IMR-90 (cell line): ENCODE data around the gene DPP10.

ENCODE experiments used
- CHD1 ChIP-seq: IDR thresholded peaks from 2 replicates; pipeline ENCODE4 v1.6.1; 2012; ENCODE audit warnings: low read depth, low read length, improper control_type of control experiment
- ELK1 ChIP-seq: fragments of 150-350 bp; IDR thresholded peaks from 2 replicates; pipeline ENCODE4 v1.6.1; 2016; ENCODE audit warnings: low read depth, mild to moderate bottlenecking, low read length, moderate library complexity, borderline replicate concordance
- FOS ChIP-seq: fragments of 150-350 bp; IDR thresholded peaks from 2 replicates; pipeline ENCODE4 v1.6.1; 2016; ENCODE audit warnings: low read depth, low read length
- MAFK ChIP-seq: IDR thresholded peaks from 2 replicates; pipeline ENCODE4 v1.6.1; 2012; ENCODE audit warnings: low read depth, low read length, improper control_type of control experiment
- MXI1 ChIP-seq: IDR thresholded peaks from 2 replicates; pipeline ENCODE4 v1.6.1; 2012; ENCODE audit warnings: low read depth, mild to moderate bottlenecking, low read length, moderate library complexity, borderline replicate concordance
- POLR2A ChIP-seq: IDR thresholded peaks from 2 replicates; pipeline ENCODE4 v1.6.1; 2012; ENCODE audit warnings: mild to moderate bottlenecking, low read depth, low read length
- RAD21 ChIP-seq: IDR thresholded peaks from 2 replicates; pipeline ENCODE4 v1.6.1; 2012; ENCODE audit warnings: low read length, improper control_type of control experiment
- RCOR1 ChIP-seq: IDR thresholded peaks from 2 replicates; pipeline ENCODE4 v1.6.1; 2012; ENCODE audit warnings: mild to moderate bottlenecking, low read length, improper control_type of control experiment; ENCODE audit not compliant: insufficient replicate concordance
- RFX5 ChIP-seq: IDR thresholded peaks from 2 replicates; pipeline ENCODE4 v1.8.0; 2012; ENCODE audit warnings: low read depth, mild to moderate bottlenecking, low read length, moderate library complexity
- SMC3 ChIP-seq: fragments of 150-350 bp; IDR thresholded peaks from 2 replicates; pipeline ENCODE4 v1.6.1; 2016; ENCODE audit warnings: low read depth, mild to moderate bottlenecking, antibody characterized with exemption, low read length, moderate library complexity
- TF ChIP-seq, protein P1 (sequence below): conservative IDR thresholded peaks from 2 replicates; pipeline ENCODE4 v1.5.1; 2012; ENCODE audit warnings: mild to moderate bottlenecking, low read depth, low read length, improper control_type of control experiment
- TF ChIP-seq, protein P2 (sequence below): fragments of 150-350 bp; IDR thresholded peaks from 2 replicates; pipeline ENCODE4 v1.6.1; 2017; ENCODE audit warnings: mild to moderate bottlenecking, antibody characterized with exemption, low read length, low read depth

DNA sequence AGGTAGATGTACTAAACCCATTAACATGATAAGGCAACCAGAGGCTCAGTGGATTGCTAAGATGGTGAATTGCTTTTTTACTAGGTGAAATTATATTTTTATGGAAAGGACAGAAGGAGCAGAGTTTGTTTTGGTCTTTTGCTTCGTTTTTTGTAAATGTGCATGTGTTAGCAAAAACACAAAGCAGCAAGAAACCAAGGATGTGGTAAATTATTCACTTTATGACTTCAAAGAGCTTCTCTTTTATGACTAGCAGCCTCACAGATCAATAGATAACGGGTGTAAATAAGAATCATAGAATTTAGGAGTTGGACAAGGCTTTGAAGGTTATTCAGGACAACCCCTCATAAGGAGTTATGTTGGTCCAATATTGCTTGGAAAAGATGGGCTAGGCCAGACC, 615.0 kb downstream of the DPP10 start:
- TF ChIP-seq POLR2A: no peak
- no peak for TF ChIP-seq RFX5
- TF ChIP-seq, protein P1, sequence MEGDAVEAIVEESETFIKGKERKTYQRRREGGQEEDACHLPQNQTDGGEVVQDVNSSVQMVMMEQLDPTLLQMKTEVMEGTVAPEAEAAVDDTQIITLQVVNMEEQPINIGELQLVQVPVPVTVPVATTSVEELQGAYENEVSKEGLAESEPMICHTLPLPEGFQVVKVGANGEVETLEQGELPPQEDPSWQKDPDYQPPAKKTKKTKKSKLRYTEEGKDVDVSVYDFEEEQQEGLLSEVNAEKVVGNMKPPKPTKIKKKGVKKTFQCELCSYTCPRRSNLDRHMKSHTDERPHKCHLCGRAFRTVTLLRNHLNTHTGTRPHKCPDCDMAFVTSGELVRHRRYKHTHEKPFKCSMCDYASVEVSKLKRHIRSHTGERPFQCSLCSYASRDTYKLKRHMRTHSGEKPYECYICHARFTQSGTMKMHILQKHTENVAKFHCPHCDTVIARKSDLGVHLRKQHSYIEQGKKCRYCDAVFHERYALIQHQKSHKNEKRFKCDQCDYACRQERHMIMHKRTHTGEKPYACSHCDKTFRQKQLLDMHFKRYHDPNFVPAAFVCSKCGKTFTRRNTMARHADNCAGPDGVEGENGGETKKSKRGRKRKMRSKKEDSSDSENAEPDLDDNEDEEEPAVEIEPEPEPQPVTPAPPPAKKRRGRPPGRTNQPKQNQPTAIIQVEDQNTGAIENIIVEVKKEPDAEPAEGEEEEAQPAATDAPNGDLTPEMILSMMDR: no peak
- TF ChIP-seq RCOR1: no peak
- TF ChIP-seq, protein P2, sequence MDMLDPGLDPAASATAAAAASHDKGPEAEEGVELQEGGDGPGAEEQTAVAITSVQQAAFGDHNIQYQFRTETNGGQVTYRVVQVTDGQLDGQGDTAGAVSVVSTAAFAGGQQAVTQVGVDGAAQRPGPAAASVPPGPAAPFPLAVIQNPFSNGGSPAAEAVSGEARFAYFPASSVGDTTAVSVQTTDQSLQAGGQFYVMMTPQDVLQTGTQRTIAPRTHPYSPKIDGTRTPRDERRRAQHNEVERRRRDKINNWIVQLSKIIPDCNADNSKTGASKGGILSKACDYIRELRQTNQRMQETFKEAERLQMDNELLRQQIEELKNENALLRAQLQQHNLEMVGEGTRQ: no peak
- no peak for TF ChIP-seq MAFK
- TF ChIP-seq RAD21: no peak
- TF ChIP-seq FOS: no peak
- TF ChIP-seq MXI1: no peak
- TF ChIP-seq SMC3: no peak
- no peak for TF ChIP-seq CHD1
- TF ChIP-seq ELK1: no peak
